Embryonic facial prominence (tissue), 1 donor: ENCODE results near the gene ODF4.
A peak's percentile ranks its signal among the peaks of the same experiment; 100 is the strongest.

Experiments
- DNase-seq: peaks from one replicate; pipeline ENCODE4 v3.0.0-alpha.2; 2016; ENCODE audit errors: extremely low spot score

Gene ODF4, protein sequence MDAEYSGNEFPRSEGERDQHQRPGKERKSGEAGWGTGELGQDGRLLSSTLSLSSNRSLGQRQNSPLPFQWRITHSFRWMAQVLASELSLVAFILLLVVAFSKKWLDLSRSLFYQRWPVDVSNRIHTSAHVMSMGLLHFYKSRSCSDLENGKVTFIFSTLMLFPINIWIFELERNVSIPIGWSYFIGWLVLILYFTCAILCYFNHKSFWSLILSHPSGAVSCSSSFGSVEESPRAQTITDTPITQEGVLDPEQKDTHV

DNA sequence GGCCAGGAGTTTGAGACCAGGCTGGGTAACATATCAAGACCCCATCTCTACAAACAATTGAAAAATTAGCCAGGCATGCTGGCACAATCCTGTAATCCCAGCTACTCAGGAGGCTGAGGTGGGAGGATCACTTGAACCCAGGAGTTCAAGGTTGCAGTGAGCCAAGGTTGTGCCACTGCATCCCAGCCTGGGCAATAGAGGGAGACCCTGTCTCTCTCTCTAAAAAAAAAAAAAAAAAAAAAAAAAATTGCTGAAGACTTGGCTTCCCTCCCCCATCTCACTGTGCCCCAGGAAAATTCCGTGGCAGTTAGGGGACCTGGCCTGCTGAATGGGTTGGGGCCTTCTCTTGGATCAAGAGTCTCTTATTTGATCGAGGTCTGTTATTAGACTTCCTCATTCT lies at the start of gene ODF4:
Gene ODF4, plus strand, starts transcription at position 301 of the 400 bp plus-strand sequence. CDS start 212 bp downstream, outside the sequence.
- DNase-seq: no peak

DNA sequence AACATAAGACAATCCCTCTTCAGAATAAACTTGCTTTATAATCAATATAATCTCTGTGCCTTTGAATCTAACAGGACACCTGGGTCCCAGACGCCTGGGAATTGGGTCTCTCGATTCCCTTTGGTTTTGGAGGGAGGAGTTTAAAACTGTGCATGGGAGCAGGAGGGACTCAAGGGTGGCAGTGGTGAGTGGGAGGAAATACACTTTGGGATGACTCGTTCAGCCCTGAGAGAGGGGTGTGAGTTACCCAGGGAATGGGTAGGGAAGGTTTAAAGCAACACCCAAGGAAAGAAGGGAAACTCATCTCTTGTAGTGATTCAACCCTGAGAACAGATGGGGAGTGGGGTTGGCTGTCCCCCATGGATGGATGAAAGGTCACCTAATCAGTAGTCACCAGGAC lies 49.6 kb upstream of the ODF4 start:
- DNase-seq: no peak

DNA sequence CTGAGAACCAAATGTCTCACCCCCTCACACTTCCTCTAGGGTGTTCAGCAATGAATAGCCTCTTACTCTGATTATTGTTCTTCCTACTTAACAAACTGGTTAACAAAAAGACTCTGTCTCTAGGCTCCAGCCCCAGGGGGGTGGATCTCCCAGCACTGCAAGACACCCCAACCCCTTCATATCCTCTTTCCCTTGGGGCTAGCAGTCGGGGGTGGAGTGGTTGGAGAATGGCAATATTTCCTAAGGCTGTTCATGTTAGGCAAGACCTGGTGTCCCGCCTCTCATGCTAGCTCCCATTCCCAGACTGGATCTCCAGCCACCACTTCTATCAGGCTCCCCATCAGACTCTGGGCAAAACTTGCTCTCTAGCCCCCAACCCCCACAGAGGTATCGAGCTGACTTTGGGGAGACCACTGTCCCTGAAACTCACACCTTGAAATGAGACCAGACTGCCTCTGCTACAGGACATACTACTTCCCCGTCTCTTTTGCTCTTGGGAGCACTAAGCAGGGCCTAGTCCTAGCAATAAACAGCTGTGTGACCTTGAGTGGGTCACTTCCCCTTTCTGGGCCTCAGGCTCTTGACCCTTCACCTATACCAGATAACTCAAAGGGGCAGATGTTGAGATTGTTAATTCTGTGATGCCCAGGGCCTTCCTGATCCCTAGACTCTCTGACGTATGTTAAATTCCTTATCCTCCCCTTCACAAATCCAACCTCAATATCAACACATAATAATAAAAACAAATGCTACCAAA lies 46.8 kb upstream of the ODF4 start:
- no peak for DNase-seq

DNA sequence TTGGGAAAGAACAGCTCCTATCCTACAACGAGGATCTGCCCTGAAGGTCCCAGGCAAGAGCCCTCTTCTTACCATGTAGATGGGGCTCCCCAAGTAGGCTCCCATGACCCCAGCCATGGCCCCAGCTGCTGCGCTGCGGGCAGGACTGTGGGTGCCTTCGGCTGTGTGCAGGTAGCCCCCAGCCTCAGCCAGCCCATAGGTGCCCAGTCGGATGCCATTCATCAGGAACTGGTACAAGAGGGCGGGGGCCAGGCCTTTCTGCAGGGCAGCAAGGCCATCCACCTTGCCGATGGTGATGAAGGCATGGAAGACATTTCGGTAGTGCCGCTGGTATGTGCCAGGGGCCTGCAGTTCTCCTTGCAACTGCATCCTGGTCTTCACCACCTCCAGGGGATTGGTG lies 45.3 kb upstream of the ODF4 start:
- DNase-seq: no peak

DNA sequence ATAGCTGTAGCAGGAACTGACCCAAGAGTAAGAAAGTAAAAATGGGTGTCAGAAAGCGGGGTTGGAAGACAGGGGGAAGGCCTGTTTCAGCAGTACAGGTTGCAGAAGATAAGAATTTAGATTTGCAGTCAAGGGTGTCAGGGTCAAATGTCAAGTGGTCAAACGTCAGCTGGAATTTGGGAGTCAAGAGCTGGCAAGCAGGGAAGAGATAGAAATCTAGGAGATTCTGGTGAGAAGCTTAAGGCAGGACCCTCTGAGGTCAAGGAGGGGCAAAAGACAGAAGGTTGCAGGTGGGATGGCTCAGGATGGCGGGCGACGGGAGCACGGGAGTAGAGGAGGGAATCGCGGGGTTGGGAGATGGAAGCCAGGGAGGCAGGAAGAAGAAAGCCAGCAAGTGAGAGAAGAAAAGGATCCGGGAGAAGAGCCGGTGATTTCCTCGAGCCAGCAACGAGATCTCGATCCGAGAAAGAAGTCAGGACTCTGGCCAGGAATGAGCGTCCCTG lies 44.8 kb upstream of the ODF4 start:
- no peak for DNase-seq

DNA sequence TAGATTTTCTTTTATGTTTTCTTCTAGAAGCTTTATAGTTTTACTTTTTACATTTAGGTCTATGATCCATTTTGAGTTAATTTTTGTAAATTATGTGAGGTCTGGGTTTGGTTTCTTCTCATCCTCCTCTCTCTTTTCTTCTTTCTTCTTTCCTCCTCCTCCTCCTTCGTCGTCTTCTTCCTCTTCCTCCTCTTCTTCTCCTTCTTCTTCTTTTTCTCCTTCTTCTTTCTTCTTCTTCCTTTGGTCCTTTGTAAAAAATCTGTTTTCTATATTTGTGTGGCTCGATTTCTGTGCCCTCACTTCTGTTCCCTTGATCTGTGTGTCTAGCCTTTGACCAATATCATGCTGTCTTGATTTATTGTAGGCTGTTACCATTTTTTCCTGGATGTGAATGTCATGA lies 39.4 kb upstream of the ODF4 start:
- no peak for DNase-seq

DNA sequence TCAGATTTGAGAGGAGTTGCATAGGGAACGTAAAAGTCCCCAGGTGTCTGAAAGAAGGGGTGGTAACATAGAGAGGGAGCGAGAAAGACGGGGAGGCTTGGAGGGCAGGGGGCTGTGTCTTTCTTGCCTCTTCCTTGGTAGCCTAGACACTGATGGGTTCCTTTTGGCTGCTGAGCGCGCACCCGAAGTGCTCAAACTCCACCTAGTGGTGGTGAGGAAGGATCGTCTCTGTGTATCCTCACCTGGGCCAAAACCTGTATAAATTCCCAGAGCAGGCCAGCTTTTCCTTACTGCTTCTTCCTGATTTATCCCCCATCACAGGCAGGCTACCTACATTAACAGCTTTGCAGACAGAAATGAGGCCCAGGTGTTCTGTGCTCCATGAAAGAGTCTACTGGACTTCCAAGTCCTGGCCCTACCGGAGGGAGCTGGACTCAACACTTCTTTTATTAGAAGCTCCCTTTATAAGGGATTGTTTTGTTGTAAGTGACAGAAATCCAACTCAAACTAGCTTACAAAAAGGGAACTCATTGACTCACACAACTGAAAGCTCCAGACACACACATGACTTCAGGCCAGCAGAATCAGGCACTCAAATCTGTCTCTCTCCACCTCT lies 38.9 kb upstream of the ODF4 start:
- DNase-seq: peak; percentile 64

DNA sequence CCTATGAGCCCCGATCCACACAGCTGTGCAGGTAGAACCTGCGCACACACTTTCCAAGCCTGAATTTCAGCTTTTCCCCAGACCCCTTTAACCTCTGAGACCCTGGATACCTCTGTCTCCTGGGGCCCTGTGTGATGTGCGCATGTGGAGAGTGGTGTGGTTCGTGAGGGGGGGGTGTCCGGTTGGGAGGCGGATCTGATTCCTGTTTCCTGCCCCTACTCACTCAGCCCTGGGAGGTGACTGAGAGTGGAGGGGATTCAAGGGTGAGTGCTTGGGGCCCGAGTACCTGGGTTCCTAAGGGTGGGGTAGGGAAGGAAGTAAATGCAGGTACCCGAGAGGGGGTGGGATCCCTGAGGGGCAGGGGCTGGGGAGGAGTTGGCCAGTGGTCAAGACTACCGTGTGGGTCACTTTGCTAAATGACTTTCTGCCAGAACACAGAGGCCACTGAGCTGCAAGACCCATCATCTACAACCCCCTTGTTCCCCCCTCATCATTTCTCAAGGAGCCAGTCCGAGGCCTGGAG lies 29.0 kb upstream of the ODF4 start:
- no peak for DNase-seq

DNA sequence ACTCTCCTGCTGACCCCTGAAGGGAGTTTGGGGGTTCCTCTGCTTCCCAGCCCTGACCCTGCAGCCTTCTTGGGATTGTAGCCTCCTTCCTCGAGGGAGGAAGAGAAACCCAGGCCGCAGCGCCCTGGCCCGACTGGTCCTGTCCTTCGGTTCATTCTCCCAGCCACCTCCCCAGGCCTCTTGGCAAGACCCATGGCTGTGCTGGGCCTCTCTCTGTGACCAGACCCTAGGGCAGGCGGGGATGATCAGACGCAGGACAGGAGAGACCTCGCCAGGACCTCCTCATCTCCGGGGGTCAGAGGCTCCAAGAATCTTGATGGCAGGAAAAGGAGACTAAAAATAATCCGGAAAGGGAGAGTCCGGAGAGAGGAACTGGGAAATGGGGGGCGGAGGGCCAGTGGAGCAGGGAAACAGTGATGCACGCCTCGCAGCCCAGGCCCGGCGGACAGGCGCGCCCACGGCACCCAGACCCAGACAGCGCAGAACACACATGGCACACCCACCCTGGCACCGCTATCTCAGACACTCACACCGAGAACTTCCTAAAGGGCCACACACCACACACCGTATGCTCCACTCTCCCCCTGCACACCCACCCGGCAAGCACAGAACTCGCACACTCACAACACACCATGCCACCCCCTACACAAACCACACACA lies 28.4 kb upstream of the ODF4 start:
- DNase-seq: no peak

DNA sequence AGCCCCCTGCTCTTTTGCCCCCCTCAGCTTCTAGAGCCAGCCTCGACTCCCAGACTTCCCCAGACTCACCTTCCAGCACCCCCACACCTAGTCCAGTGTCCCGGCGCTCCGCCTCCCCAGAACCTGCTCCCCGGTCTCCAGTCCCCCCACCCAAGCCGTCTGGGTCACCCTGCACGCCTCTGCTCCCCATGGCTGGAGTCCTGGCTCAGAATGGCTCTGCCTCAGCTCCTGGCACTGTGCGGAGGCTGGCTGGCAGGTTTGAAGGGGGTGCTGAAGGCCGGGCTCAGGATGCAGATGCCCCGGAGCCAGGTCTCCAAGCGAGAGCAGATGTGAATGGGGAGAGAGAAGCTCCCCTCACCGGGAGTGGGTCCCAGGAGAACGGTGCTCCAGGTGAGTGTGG lies 27.4 kb upstream of the ODF4 start:
- DNase-seq: no peak

DNA sequence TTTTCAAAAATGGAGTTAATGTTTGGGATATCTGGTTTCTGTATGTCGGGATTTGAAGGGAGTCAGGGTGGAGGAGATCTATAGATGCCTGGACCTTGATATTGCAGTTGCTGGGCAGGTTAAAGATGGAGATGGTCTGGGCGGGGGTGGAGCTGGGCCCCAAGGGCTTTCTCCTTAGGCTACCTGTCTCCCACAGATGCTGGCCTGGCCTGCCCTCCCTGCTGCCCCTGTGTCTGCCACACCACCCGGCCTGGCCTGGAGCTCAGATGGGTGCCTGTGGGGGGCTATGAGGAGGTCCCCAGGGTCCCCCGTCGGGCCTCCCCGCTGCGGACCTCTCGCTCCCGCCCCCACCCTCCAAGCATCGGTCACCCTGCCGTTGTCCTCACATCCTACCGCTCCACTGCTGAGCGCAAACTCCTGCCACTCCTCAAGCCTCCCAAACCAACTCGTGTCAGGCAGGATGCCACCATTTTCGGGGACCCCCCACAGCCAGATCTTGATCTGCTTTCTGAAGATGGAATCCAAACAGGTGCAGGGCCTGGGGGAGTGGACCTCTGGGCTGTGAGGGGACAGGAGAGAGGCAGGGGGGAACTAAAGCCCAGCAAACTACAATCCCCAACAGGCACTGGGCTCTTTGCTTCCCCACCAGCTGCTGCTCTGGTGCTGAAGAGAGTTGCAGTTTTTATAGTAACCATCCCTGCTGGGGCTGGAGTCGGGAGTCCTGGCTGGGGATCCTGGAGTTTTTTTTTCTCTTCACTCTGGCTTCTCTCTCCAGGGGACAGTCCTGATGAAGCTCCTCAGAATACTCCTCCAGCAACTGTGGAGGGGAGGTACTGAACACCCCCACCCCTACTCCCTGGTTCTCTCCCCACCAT lies 26.7 kb upstream of the ODF4 start:
- no peak for DNase-seq

DNA sequence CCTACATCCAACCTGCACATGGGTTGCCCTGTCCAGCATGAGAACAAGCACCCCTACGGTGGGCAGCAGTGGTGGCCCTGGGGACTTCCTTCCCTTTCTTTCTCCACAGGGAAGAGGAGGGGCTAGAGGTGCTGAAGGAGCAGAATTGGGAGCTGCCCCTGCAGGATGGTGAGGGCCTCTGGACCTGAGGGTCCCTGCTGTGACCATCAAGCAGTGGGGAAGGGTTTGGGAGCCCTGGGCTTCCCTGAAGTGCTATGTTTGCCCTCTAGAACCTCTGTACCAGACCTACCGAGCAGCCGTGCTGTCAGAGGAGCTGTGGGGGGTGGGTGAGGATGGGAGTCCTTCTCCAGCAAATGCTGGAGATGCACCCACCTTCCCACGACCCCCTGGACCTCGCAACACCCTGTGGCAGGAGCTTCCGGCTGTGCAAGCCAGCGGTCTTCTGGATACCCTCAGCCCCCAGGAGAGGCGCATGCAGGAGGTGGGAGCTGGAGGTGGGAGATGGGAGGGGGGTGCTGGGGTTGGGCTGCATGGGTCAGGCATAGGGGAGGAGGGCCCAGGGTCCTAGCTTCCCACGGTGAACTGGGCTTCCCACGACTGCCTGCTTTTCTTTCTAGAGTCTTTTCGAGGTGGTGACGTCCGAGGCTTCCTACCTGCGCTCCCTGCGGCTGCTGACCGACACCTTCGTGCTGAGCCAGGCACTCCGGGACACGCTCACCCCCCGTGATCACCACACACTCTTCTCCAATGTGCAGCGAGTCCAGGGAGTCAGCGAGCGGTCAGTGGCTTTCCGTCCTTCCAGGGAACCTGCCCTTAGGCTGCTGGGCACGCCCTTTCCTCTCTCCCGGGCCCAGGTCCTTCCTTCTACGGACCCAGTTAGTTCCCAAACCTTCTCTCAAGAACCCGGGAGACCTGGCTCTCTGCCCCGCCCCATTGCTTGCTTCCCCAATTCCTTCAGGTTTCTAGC lies 24.6 kb upstream of the ODF4 start:
- no peak for DNase-seq

DNA sequence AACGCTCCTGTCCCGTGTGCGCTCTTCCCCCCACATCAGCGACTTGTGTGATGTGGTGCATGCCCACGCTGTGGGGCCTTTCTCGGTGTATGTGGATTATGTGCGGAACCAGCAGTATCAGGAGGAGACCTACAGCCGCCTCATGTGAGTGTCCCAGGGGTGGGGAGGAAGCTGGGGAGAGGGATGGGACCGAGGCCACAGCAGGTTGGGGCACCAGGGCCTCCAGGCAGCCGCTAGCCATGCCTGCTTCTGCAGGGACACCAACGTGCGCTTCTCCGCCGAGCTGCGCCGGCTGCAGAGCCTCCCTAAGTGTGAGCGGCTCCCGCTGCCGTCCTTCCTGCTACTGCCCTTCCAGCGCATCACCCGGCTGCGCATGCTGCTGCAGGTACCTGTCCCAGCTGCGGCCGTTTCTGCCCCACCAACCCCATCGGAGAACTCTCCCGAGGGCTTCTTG lies 23.8 kb upstream of the ODF4 start:
- no peak for DNase-seq

DNA sequence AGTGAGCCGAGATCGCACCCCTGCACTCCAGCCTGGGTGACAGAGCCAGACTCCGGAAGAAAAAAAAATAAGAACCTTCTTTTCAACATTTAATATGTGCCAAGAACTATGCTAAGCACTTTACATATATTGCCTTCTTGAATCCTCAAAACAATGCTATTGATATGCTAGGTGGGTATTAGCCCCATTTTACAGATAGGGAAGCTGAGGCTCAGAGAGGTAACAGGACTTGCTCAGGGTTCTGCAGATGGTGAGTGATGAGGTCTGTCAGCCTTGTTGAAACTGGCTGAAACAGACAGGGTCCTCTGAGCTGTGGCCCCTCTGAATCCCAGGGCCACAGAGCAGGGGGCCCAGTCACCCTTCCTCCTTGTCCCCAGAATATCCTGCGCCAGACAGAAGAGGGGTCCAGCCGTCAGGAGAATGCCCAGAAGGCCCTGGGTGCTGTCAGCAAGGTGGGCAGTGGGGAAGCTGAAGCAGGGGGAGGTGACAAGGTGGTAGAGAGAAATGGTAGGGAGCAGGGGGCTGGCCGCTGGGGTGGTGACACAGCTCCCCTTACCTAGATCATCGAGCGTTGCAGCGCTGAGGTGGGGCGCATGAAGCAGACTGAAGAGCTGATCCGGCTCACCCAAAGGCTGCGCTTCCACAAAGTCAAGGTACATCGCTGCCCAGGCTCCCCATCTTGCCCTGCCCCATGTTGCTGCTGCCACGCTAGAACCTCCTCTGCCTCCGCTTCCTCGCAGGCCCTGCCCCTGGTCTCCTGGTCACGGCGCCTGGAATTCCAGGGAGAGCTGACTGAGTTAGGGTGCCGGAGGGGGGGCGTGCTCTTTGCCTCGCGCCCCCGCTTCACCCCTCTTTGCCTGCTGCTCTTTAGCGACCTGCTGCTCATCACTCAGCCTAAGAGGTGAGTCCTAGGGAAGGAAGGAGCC lies 21.4 kb upstream of the ODF4 start:
- no peak for DNase-seq

DNA sequence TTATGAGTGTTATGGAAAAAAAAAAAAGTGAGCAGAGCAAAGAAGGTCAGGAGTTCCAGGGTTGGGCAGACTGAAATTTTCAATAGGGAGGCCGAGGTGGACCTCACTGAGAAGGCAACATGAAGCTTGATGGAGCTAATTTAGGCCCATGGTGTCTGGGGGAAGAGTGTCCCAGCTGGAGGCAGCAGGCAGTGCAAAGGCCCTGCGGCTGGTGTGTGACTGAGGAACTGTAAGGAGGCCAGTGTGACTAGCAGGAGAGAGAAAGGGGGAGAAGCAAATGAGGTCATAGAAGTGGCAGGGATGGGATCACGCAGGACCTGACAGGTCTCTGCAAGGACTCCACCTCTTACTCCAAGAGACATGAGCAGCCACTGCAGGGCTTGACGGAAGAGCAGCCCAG lies 19.4 kb upstream of the ODF4 start:
- DNase-seq: no peak

DNA sequence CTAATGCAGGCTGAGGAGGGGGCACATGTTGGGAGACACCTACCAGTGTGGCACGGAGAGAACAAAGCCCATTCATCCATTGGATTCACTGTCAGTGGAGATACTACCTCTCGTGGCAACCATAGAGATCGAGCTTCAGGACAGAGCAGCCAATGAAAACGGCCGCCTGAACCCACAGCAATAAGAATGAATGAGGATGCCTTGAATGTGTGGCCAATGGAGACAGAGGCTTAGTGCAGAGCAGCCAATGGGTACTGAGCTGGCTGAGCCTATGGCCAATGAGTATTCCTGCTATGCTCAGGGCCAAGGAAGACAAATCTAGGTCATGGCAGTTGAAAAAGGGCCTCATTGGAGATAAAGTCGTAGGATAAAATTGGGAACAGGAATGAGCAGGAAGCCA lies 18.6 kb upstream of the ODF4 start:
- DNase-seq: no peak

DNA sequence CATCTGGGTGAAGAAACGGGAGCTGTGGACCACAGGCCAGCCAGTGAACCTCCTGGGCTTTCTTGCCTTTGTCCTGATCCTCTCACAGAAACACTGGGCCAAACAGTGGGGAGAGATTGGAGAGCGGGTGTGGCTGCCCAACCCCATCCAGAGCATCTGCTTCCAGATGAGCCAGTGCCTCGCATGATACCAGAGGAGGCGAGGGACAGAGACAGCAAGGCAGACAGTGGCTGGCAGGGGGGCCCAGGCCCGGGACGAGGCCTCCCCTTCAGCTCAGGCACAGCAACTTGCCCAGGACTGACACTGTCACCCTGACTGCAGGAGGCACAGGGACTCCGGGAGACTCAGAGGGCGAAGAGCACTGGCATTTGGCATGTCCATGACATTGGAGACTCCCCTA lies 17.6 kb upstream of the ODF4 start:
- no peak for DNase-seq

DNA sequence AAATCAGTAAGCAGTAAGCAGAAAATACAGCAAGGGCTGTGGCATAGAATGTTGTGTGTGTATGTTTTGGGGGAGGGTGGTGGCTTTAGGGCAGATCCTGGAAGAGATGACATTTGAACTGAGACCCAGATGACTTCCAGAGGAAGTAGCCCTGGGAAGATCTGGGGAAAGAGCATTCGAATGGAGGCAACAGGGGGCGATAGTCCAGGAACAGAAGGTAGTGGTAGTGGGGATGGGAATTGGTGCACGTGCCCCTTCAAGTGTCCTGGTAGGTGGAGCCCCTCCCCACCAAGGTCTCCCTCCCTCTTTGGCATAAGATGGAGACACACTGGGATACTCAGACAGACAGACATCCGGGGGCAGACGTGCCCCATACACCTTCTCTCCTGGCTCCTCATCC lies 15.5 kb upstream of the ODF4 start:
- no peak for DNase-seq

DNA sequence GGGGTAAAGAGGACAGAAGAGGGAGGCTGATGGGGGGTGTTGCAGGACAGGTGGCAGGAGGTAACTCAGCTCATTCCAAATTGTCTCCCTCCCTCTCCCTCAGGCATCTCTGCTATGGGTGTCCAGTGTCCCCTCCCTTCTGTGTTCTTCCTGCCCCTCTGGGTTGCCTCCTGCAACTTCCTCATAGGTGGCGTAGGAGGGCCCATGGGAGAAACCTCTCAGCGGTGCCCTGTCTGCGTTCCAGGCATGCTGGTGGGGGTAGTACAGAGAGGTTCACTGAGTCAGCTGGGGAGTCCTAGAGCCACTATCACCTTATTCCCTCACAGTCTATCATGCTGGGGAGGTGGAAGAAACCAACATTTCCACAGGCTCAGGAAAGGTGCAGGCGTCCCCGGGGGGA lies 14.7 kb upstream of the ODF4 start:
- DNase-seq: no peak
